Thoracic aorta (tissue), 2 donors: ENCODE results near the gene FBXO42. TPM values are rescaled to one million over a fixed set of nuclear protein-coding genes. Genes with fewer than 3 reads are reported as not detected.
A peak's percentile ranks its signal among the peaks of the same experiment; 100 is the strongest.
"Not testable (repeated sequence)": the region's sequence is repeated elsewhere in the genome, so short reads cannot be mapped to it uniquely, and the experiment has no call there.

Experiments
- ATAC-seq: fragments of 150-250 bp; one replicate; pipeline ENCODE4 v1.8.0; 2017; ENCODE audit warnings: low read depth; ENCODE audit not compliant: insufficient number of reproducible peaks, low FRiP score
- DNase-seq: peaks from one replicate; pipeline ENCODE4 v3.0.0-alpha.2; 2020; ENCODE audit warnings: low spot score
- H3K27ac ChIP-seq, 2 donors: fragments of 200-600 bp; sonication (generic); 1 replicate in 1 of 2; 2 replicates in 1 of 2; pipeline ENCODE4 v1.5.1; 2016; ENCODE audit warnings: mild to moderate bottlenecking in 2 of 2, moderate library complexity in 2 of 2
- H3K27me3 ChIP-seq: fragments of 200-600 bp; sonication (generic); replicated peaks from 2 replicates; pipeline ENCODE4 v1.6.0; 2016; ENCODE audit warnings: mild to moderate bottlenecking; ENCODE audit not compliant: insufficient read depth
- H3K36me3 ChIP-seq: fragments of 200-600 bp; sonication (generic); one replicate; pipeline ENCODE4 v1.5.1; 2016
- H3K4me1 ChIP-seq, 2 donors: fragments of 200-600 bp; sonication (generic); 1 replicate in 1 of 2; 2 replicates in 1 of 2; pipeline versions ENCODE4 v1.5.1 to v1.6.0; 2016; ENCODE audit warnings: low read depth in 2 of 2, mild to moderate bottlenecking in 1 of 2; ENCODE audit not compliant: control insufficient read depth in 1 of 2
- H3K4me3 ChIP-seq: fragments of 200-600 bp; sonication (generic); 2 replicates; pipeline ENCODE4 v1.5.1; 2016; ENCODE audit warnings: mild to moderate bottlenecking
- H3K9me3 ChIP-seq: fragments of 200-600 bp; sonication (generic); 2 replicates; pipeline ENCODE4 v1.5.1; 2016
- total RNA-seq, 2 donors: library from RNA; depleted of rRNA; stranded (reverse); fragments of >200 nt; gene quantifications; one replicate each; pipeline versions ENCODE4 v1.1.0 to v1.2.3, GENCODE V29; 2016
- TF ChIP-seq, protein P1 (sequence below): fragments of 200-600 bp; sonication (generic); IDR thresholded peaks from one replicate; pipeline ENCODE4 v1.5.1; 2019; ENCODE audit warnings: antibody characterized with exemption

FBXO42 gene
- total RNA-seq, 2 donors from 2014 or later: 71.2 to 72.2 TPM

- no peaks in the 10 kb centered on the region for H3K27me3 ChIP-seq
- H3K27ac ChIP-seq: peak overlapping the region; percentile 83 to 86
- H3K36me3 ChIP-seq: peaks cover 20% of the 10 kb centered on the region
- H3K9me3 ChIP-seq: no peaks in the 10 kb centered on the region
- peaks cover 60 to 84% of the 10 kb centered on the region in 2 donors for H3K4me1 ChIP-seq
- peak; percentile 40 for ATAC-seq
- peak; percentile 50 for DNase-seq
- TF ChIP-seq, protein P1, sequence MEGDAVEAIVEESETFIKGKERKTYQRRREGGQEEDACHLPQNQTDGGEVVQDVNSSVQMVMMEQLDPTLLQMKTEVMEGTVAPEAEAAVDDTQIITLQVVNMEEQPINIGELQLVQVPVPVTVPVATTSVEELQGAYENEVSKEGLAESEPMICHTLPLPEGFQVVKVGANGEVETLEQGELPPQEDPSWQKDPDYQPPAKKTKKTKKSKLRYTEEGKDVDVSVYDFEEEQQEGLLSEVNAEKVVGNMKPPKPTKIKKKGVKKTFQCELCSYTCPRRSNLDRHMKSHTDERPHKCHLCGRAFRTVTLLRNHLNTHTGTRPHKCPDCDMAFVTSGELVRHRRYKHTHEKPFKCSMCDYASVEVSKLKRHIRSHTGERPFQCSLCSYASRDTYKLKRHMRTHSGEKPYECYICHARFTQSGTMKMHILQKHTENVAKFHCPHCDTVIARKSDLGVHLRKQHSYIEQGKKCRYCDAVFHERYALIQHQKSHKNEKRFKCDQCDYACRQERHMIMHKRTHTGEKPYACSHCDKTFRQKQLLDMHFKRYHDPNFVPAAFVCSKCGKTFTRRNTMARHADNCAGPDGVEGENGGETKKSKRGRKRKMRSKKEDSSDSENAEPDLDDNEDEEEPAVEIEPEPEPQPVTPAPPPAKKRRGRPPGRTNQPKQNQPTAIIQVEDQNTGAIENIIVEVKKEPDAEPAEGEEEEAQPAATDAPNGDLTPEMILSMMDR: no peak
- peak overlapping the region; percentile 53 for H3K4me3 ChIP-seq
Measured at GRCh38 chr1:16248603-16249516, 103.4 kb downstream of the FBXO42 start.

DNA sequence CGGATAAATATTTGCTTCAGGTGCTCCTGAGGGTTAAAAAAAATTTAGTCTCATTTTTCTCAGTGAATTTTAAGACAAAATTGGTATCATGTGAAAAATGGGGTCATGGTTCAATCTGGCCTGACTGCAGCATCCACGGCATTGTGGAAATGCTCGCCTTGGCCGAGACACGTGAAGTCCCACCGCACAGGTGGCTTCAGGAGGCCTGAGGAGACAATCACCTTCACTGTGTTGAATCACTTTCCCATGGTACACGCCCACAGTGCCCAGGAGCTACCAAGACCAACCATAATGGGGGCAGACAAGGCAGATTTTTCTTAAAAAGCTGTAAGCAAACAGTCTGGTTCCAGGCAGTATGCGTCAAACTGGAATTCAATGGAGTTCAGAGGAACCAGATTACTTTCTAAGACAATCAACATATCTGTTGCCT, 104.3 kb downstream of the FBXO42 start:
- ATAC-seq: no peak
- H3K4me1 ChIP-seq: peaks cover 53 to 79% of the 10 kb centered on the region in 2 donors
- H3K9me3 ChIP-seq: no peaks in the 10 kb centered on the region
- H3K27ac ChIP-seq: peak overlapping the region; percentile 83 to 86
- H3K27me3 ChIP-seq: no peaks in the 10 kb centered on the region
- no peak for DNase-seq
- peaks cover 18% of the 10 kb centered on the region for H3K36me3 ChIP-seq
- H3K4me3 ChIP-seq: peak overlapping the region; percentile 53
- TF ChIP-seq, protein P1: no peak

- Histone ChIP-seq H3K4me3 (no peak overlapping the region), H3K27me3 (no peaks in the 10 kb centered on the region), H3K9me3 (no peaks in the 10 kb centered on the region), H3K27ac (peak overlapping the region; percentile 83 to 86), H3K4me1 (peaks cover 51 to 77% of the 10 kb centered on the region in 2 donors), H3K36me3 (peaks cover 12% of the 10 kb centered on the region)
- TF ChIP-seq, protein P1: no peak
- DNase-seq (no peak), ATAC-seq (no peak)
Measured at GRCh38 chr1:16247441-16247840, 104.8 kb downstream of the FBXO42 start.

- DNase-seq (no peak), ATAC-seq (no peak)
- H3K27me3 ChIP-seq: no peaks in the 10 kb centered on the region
- H3K9me3 ChIP-seq: no peaks in the 10 kb centered on the region
- peaks cover 51 to 77% of the 10 kb centered on the region in 2 donors for H3K4me1 ChIP-seq
- no peak overlapping the region for H3K4me3 ChIP-seq
- H3K27ac ChIP-seq: peak overlapping the region; percentile 83 to 86
- TF ChIP-seq, protein P1: no peak
- H3K36me3 ChIP-seq: peaks cover 9% of the 10 kb centered on the region
Measured at GRCh38 chr1:16246961-16247360, 105.3 kb downstream of the FBXO42 start.

DNA sequence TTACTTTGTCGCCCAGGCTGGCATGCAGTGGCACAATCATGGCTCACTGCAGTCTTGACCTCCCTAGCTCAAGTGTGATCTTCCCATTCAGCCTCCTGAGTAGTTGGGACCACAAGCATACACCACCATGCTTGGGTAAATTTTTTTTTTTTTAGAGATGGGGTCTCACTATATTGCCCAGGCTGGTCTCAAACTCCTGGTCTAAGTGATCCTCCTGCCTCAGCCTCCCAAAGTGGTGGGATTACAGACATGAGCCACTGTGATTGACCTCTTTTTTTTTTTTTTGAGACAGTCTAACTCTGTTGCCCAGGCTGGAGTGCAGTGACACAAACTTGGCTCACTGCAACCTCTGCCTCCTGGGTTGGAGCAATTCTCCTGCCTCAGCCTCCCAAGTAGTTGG, 106.0 kb downstream of the FBXO42 start:
- H3K27me3 ChIP-seq, DNase-seq, H3K4me3 ChIP-seq, ATAC-seq, H3K36me3 ChIP-seq, H3K9me3 ChIP-seq: not testable (repeated sequence)
- Histone ChIP-seq H3K4me1 (peaks cover 49 to 71% of the 10 kb centered on the region in 2 donors), H3K27ac (peak overlapping the region; percentile 83 to 86)
